RWPE1 (cell line): Measurements from ENCODE around the gene PAK4.

Source experiments
- CTCF ChIA-PET: fragments of 350-600 bp; sonication (Branson Sonifier 250); formaldehyde crosslinking; extraction: SDS; loops from one replicate; lab custom pipeline; 2021; lab: Yijun Ruan, JAX
- POLR2A ChIA-PET: fragments of 400-600 bp; formaldehyde crosslinking; extraction: SDS; loops from one replicate; lab custom pipeline; 2020; ENCODE audit warnings: antibody characterized with exemption; ENCODE audit not compliant: low non-redundant PET; lab: Yijun Ruan, JAX
- DNase-seq: peaks from one replicate; pipeline ENCODE4 v3.0.0; 2012; ENCODE audit warnings: low spot score
- H3K27ac ChIP-seq: fragments of 450-650 bp; 2 replicates; pipeline ENCODE4 v1.5.1; 2017
- CTCF ChIP-seq: fragments of 450-650 bp; conservative IDR thresholded peaks from 2 replicates; pipeline ENCODE4 v1.5.1; 2017; ENCODE audit warnings: low read depth, mild to moderate bottlenecking

The PAK4 gene

GRCh38 chr19:39119830-39120229 lies 5.8 kb upstream of the PAK4 start:
- TF ChIP-seq CTCF: no peak
- ChIA-PET POLR2A (no interaction called here), CTCF (interaction anchor here (0.7 to 1.1 kb wide), 3 partner anchors 62 to 231 kb away, joined by 3 to 6 read pairs (median 5); no protein-coding TSS in a partner anchor)
- H3K27ac ChIP-seq: no peak overlapping the region
- DNase-seq: no peak

GRCh38 chr19:39122934-39123731 lies 2.5 kb upstream of the PAK4 start:
- TF ChIP-seq CTCF: no peak
- ChIA-PET POLR2A (no interaction called here), CTCF (interaction anchor here (0.9 to 1.5 kb wide), 2 partner anchors 23 to 75 kb away, joined by 4 to 5 read pairs; no protein-coding TSS in a partner anchor)
- no peak overlapping the region for H3K27ac ChIP-seq
- no peak for DNase-seq

GRCh38 chr19:39124136-39124764 lies 1.3 kb upstream of the PAK4 start:
- H3K27ac ChIP-seq: peak overlapping the region; percentile 20
- ChIA-PET CTCF (no interaction called here), POLR2A (no interaction called here)
- DNase-seq: no peak
- no peak for TF ChIP-seq CTCF

- H3K27ac ChIP-seq: peak overlapping the region; percentile 85
- no peak for DNase-seq
- ChIA-PET CTCF (interaction anchor here (0.6 kb wide), 1 partner anchor 201 kb away, joined by 3 read pairs; no protein-coding TSS in a partner anchor), POLR2A (no interaction called here)
- TF ChIP-seq CTCF: no peak
These were observed 410 bp upstream of the PAK4 start for GRCh38 chr19:39125199-39125553.

GRCh38 chr19:39126312-39127187 lies 964 bp downstream of the PAK4 start:
- ChIA-PET CTCF (no interaction called here), POLR2A (interaction anchor here (0.6 kb wide), 1 partner anchor 41 kb away, joined by 5 read pairs; no protein-coding TSS in a partner anchor)
- peak overlapping the region; percentile 85 for H3K27ac ChIP-seq
- DNase-seq: peak; percentile 47
- TF ChIP-seq CTCF: no peak

GRCh38 chr19:39127812-39128515 lies 2.4 kb downstream of the PAK4 start:
- DNase-seq: no peak
- POLR2A ChIA-PET: no interaction called here
- no peak for TF ChIP-seq CTCF
- H3K27ac ChIP-seq: peak overlapping the region; percentile 85
- CTCF ChIA-PET: no interaction called here
